Activated CD4-positive, CD25-positive, alpha-beta regulatory T cell treated with anti-CD3 and anti-CD28 coated beads, Interleukin-2, amount 50 U/mL, for 16 hours (primary cell): Measurements from ENCODE around the gene SUMF2.
A peak's percentile ranks its signal among the peaks of the same experiment; 100 is the strongest.
"Not testable (repeated sequence)": the region's sequence is repeated elsewhere in the genome, so short reads cannot be mapped to it uniquely, and the experiment has no call there.

ENCODE experiments used
- DNase-seq: peaks from one replicate; pipeline ENCODE4 v3.0.0-alpha.2; 2020; ENCODE audit warnings: low read depth, low spot score

The SUMF2 gene

DNA sequence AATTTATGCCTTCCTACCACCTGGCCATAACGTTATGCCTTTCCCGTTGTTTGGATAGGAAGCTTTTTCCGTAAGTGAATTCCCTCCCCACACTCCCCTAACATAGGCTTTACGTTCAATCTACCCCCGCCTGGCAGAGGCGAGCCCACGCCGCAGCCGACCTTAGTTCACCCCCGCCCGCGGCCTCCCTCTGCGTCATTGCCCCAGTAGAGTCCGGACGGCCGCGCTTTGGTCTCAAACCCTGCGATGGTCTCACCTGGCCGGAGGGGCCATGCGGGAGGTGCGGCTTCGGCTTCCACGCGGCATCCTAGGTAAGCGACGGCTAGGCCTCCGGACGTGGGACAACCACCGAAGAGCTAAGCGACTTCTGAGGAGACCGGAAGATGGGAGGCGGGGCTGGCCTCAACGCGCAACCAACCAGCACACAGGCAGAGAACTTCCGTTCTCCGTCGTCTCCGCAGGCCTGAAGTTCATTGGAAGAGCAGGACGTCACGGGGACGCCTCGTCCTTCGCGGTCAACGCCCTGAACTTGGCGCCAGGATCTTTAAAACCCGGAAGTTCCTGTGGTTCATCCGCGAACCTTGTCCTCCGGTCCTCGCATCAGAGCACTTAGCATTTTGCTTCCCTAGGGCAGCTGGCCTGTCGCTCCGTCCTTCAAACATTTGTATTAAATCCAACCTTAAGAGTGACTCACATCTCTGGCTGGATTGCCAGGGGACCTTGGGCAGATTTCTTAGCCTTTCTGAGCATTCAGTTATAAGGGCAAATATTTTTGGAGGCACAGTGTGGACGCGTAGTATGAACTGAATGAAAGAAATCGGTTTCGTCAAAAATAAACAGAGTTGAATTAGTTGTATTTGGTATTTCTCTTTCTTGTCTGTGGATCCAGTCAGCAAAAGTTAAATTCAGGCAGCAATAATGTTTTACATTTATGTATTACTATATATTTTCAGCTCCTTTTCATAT, 42.3 kb downstream of the SUMF2 start, which contains the start of gene CHCHD2:
Gene CHCHD2, minus strand, starts transcription at position 369 of the 966 bp plus-strand sequence. Its CDS starts 63 bp downstream, at position 306.
- peak; percentile 91 for DNase-seq

DNA sequence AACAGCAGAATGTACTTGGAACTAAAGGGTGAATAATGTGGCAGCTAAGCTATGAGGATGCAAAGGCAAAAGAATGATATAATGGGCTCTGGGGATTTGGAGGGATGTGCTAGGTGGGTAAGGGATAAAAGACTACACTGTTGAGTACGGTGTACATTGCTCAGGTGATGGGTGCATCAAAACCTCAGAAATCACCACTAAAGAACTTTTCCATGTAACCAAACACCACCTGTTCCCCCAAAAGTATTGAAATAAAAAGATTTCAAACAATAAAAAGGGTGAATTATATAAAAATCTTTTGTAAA, 43.8 kb downstream of the SUMF2 start:
- no peak for DNase-seq

DNA sequence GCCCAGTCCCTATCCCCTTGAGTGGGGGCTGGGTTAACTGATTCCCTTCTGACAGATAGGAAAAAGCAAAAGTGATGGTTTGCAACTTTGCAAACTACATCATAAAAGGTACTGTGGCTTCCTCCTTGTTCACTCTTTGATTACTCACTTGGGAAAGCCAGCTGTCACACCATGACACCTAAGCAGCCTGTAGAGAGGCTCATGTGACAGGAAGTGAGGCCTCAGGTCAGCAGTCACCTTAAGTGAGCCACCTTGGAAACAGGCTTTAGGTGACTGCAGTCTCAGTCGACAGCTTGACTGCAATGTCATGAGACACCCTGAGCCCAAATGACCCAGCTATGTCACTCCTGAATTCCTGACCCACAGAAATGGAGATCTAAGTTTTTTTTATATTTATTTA, 46.5 kb downstream of the SUMF2 start:
- DNase-seq, result no peak

DNA sequence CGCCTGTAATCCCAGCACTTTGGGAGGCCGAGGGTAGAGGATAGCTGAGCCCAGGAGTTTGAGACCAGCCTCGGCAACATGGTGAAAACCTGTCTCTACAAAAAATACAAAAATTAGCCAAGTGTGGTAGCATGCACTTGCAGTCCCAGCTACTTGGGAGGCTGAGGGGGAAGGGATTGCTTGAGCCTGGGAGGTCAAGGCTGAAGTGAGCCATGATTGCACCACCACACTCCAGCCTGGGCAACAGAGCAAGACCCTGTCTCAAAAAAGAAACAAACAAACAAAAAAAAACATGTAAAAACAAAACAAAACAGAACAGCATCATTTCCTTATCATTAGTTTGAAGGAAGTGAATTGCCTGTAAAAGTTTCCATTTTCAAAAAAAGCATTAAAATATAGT, 48.2 kb downstream of the SUMF2 start:
- not testable (repeated sequence) for DNase-seq

DNA sequence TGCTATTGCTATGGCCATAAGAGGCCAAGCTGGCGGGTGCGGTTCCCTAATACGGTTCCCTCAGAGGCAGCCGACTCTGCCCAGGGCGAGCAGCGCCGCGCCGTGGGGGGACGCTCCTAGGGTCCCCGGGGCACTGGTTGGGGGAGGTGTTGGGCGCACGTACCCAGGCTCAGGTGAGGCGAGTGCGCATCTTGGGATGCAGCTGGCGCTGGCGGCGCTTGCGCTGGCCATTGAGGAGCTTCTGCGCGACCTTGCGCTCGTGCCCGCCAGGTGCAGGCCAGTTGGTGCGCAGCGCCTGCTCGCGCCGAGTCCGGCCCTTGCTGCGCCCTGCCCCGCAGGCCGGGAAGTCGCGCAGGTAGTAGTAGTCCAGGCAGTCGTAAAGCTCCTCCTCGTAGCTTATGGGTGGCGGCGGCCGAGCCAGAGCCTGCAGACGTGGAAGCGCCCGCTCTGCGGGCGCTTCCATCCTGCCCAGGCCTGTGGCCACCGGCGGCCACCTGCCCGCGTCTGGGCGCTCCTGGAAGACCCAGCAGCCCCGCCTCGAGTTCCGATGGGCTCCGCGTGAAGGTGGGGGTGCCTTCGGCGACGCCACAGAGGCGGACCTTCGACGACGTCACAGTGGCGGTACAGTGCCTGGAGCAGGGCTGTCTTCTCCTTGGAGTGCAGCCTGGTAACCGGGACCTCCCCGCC, 51.9 kb downstream of the SUMF2 start, which contains the start of gene NUPR2:
Gene NUPR2, minus strand, starts transcription at position 566 of the 687 bp plus-strand sequence. Its CDS starts 103 bp downstream, at position 463.
- DNase-seq, result no peak

DNA sequence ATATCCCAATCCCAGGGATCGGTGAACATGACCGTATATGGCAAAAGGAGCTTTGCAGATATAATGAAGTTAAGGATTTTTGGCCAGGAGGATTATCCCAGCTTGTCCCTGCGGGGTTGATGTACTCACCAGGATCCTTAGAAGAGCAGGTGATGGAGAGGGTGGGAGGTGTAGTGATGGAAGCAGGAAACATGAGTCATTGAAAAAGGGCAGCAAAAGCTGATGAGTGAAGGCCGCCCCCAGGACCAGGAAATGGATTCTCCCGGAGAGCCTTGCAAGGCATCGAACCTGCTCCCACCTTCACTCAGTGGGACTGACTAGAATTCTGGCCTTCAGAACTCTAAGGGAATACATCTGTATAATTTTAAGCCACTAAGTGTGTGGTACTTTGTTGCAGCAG, 57.4 kb downstream of the SUMF2 start:
- DNase-seq, result no peak

DNA sequence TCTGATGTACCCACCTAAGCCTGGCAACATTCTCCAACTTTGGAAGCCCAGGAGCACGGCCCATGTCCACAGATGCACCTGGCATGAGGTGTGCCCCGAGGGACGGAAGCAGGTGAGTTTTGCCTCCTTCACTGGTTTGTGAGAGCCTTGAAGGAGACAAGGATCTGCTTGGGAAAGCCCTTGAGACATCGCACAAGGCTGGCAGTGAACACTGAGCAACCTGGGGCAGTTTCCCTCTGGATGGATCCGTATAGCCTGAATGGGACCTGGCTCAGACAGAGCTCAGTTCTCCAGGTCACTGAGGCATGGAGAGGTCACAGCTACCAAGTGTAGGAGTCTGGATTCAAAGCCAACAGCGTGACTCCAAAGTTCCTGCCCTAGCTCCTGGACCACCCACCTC, 60.9 kb downstream of the SUMF2 start:
- no peak for DNase-seq

DNA sequence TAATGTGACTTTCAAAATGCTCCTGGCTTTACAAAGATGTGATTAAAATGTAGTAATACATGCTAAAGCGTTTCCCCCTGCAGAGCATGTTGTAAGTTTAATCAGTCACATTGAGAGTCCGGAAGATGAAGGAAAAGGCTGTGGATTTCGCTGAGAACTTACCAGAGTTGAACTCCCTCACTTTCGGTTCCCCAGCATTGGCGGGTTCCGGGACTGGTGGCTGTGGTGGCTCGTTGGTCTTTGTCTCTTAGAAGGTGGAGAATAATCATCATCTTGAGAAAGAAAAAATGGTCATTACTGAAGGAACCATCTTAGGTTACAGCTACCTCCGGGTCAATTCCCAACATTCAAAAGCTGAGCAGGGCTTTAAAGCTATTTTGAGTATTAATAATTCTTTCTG, 61.7 kb downstream of the SUMF2 start:
- DNase-seq, result no peak

DNA sequence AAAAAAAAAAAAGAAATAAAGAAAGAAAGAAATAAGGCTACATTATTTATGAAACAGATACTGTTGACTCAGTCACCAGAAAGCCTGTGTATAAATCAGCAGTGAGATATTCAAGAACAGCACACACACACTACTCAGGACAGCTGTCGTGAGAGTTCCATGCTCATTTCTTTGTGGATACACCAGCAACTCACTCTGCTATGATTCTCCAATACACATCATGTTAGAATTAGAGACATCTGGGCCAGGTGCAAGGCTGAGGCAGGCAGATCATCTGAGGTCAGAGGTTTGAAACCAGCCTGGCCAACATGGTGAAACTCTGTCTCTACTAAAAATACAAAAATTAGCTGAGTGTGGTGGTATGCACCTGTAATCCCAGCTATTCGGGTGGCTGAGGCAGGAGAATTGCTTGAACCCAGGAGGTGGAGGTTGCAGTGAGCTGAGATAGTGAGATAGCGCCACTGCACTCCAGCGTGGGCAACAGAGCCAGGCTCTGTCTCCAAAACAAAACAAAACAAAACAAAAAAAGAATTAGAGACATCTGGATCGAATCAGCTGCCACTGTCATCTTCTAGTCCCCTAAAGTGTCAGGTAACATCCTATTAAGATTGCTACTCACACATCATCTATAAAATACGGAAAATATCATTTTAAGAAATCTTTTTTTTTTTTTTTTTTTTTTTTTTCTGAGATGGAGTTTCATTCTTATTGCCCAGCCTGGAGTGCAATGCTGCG, 63.3 kb downstream of the SUMF2 start:
- DNase-seq, result no peak
